ENCODE data around the gene CLDN12.
"Not testable (repeated sequence)": the region's sequence is repeated elsewhere in the genome, so short reads cannot be mapped to it uniquely, and the experiment has no call there.

CLDN12 gene

DNA sequence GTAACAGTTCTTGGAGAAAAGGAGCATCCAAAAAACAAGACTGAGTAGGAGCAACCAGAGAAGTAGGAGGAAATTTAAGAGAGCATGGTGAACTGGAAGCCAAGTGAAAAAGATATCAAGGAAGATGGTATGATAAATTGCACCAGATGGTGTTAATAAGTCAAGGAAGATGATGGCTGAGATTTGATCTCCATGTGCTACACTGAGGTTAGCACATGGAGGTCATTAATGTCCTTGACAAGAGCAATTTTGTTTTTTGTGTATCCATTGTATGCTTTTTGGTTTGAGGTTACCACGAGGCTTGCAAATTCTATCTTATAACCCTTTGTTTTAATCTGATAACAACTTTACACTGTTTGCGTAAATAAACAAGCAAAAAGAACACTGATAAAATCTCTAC lies 54.8 kb downstream of the CLDN12 start:
- Histone ChIP-seq H3K79me2 (ENCODE audit: control insufficient read depth, insufficient read depth, low read length, poor library complexity) (no peaks in the 10 kb centered on the region), H3K36me3 (ENCODE audit: control insufficient read depth in 1 of 2, insufficient read depth in 2 of 2, low read length in 2 of 2) (no peaks in the 10 kb centered on the region), H3K4ac (ENCODE audit: low read depth, low read length) (no peak overlapping the region), H4K91ac (ENCODE audit: low read depth, low read length) (no peak overlapping the region), H3K79me1 (ENCODE audit: low read length) (no peaks in the 10 kb centered on the region), H3K4me3 (ENCODE audit: low read depth, low read length) (no peak overlapping the region), H3K4me1 (ENCODE audit: control insufficient read depth in 1 of 2, insufficient read depth in 2 of 2, low read length in 2 of 2) (no peaks in the 10 kb centered on the region), H3K23ac (ENCODE audit: low read length) (no peak overlapping the region), H3K14ac (ENCODE audit: low read length) (no peak overlapping the region), H3K27ac (ENCODE audit: low read depth, low read length) (no peak overlapping the region), H4K8ac (ENCODE audit: low read depth, low read length) (no peak overlapping the region), H3K9ac (ENCODE audit: low read length) (no peak overlapping the region), H4K12ac (ENCODE audit: low read depth, low read length) (no peak overlapping the region), H3K18ac (ENCODE audit: low read length) (no peak overlapping the region), H2BK120ac (ENCODE audit: insufficient read depth, low read length, poor library complexity) (no peak overlapping the region), H2AFZ (ENCODE audit: insufficient read depth, low read length, poor library complexity) (no peak overlapping the region), H3K27me3 (ENCODE audit: insufficient read depth, low read length) (no peaks in the 10 kb centered on the region), H2AK5ac (ENCODE audit: low read length) (no peak overlapping the region), H2BK12ac (ENCODE audit: low read length) (no peak overlapping the region), H2BK5ac (ENCODE audit: low read depth, low read length, poor library complexity) (no peak overlapping the region), H3K9me3 (ENCODE audit: insufficient read depth, low read depth, low read length) (no peaks in the 10 kb centered on the region), H3K4me2 (ENCODE audit: low read length) (no peak overlapping the region)
- no CpG with 5 or more reads among the region's 2 CpGs for WGBS (ENCODE audit: extremely low coverage, insufficient coverage, insufficient read length)
- DNase-seq: no peak

DNA sequence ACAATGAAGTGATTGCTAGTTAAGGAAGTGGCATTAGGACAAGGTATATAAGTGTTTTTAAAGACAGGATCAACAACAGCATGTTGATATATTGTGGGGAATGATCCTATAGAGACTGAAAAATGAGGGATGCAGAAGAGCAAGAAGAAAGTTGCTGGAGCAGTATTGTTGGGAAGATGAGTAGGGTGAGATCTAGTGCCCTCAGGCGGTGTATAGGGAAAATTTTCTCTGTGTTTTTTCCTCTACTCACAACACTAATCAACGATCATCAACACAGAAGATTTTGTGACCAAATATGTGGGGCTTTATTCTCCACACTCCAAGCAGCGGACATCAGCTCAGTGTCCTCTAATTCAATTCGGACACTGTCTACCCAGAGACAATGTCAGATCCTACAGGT lies 56.6 kb downstream of the CLDN12 start:
- H3K4me3 ChIP-seq (ENCODE audit: low read depth, low read length): no peak overlapping the region
- H3K9ac ChIP-seq (ENCODE audit: low read length): no peak overlapping the region
- H4K91ac ChIP-seq (ENCODE audit: low read depth, low read length): no peak overlapping the region
- no peak overlapping the region for H3K18ac ChIP-seq (ENCODE audit: low read length)
- H3K4me1 ChIP-seq (ENCODE audit: control insufficient read depth in 1 of 2, insufficient read depth in 2 of 2, low read length in 2 of 2): no peaks in the 10 kb centered on the region
- no peaks in the 10 kb centered on the region for H3K79me1 ChIP-seq (ENCODE audit: low read length)
- DNase-seq: no peak
- H2AFZ ChIP-seq (ENCODE audit: insufficient read depth, low read length, poor library complexity): no peak overlapping the region
- H2AK5ac ChIP-seq (ENCODE audit: low read length): no peak overlapping the region
- WGBS (ENCODE audit: extremely low coverage, insufficient coverage, insufficient read length): no CpG with 5 or more reads among the region's 4 CpGs
- no peak overlapping the region for H2BK5ac ChIP-seq (ENCODE audit: low read depth, low read length, poor library complexity)
- H3K27me3 ChIP-seq (ENCODE audit: insufficient read depth, low read length): no peaks in the 10 kb centered on the region
- H3K79me2 ChIP-seq (ENCODE audit: control insufficient read depth, insufficient read depth, low read length, poor library complexity): no peaks in the 10 kb centered on the region
- no peak overlapping the region for H2BK12ac ChIP-seq (ENCODE audit: low read length)
- no peak overlapping the region for H4K8ac ChIP-seq (ENCODE audit: low read depth, low read length)
- no peaks in the 10 kb centered on the region for H3K36me3 ChIP-seq (ENCODE audit: control insufficient read depth in 1 of 2, insufficient read depth in 2 of 2, low read length in 2 of 2)
- no peak overlapping the region for H4K12ac ChIP-seq (ENCODE audit: low read depth, low read length)
- H3K4me2 ChIP-seq (ENCODE audit: low read length): no peak overlapping the region
- H3K4ac ChIP-seq (ENCODE audit: low read depth, low read length): no peak overlapping the region
- no peak overlapping the region for H3K27ac ChIP-seq (ENCODE audit: low read depth, low read length)
- H3K23ac ChIP-seq (ENCODE audit: low read length): no peak overlapping the region
- peaks cover 5% of the 10 kb centered on the region for H3K9me3 ChIP-seq (ENCODE audit: insufficient read depth, low read depth, low read length)
- H2BK120ac ChIP-seq (ENCODE audit: insufficient read depth, low read length, poor library complexity): no peak overlapping the region
- no peak overlapping the region for H3K14ac ChIP-seq (ENCODE audit: low read length)

DNA sequence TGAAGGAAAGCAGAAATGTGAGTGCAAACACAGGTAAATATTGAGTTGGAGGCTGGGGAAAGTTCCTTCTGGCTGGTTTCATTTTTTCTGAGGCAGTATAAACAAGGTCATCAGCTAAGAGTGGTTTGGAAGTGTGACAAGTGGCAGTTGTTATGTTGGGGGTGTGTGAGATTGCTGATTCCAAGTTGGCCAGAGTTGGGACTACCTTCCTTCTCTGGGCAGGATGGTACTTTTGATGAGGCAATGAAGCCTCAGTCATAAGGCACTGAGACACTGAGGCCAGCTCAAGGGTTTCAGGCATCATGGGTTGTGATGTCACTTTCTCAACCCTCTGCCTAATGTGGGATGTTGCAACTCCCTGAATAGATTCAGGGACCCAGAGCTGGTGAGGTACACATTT lies 58.0 kb downstream of the CLDN12 start:
- no peak for DNase-seq
- Histone ChIP-seq H3K4me1 (ENCODE audit: control insufficient read depth in 1 of 2, insufficient read depth in 2 of 2, low read length in 2 of 2) (no peaks in the 10 kb centered on the region), H3K36me3 (ENCODE audit: control insufficient read depth in 1 of 2, insufficient read depth in 2 of 2, low read length in 2 of 2) (no peaks in the 10 kb centered on the region), H2AFZ (ENCODE audit: insufficient read depth, low read length, poor library complexity) (no peak overlapping the region), H4K8ac (ENCODE audit: low read depth, low read length) (no peak overlapping the region), H3K4me3 (ENCODE audit: low read depth, low read length) (no peak overlapping the region), H3K23ac (ENCODE audit: low read length) (no peak overlapping the region), H3K4ac (ENCODE audit: low read depth, low read length) (no peak overlapping the region), H3K4me2 (ENCODE audit: low read length) (no peak overlapping the region), H3K9ac (ENCODE audit: low read length) (no peak overlapping the region), H3K79me1 (ENCODE audit: low read length) (no peaks in the 10 kb centered on the region), H3K27me3 (ENCODE audit: insufficient read depth, low read length) (no peaks in the 10 kb centered on the region), H2BK120ac (ENCODE audit: insufficient read depth, low read length, poor library complexity) (no peak overlapping the region), H3K9me3 (ENCODE audit: insufficient read depth, low read depth, low read length) (peaks cover 5% of the 10 kb centered on the region), H2AK5ac (ENCODE audit: low read length) (no peak overlapping the region), H2BK12ac (ENCODE audit: low read length) (no peak overlapping the region), H4K12ac (ENCODE audit: low read depth, low read length) (no peak overlapping the region), H3K79me2 (ENCODE audit: control insufficient read depth, insufficient read depth, low read length, poor library complexity) (no peaks in the 10 kb centered on the region), H3K14ac (ENCODE audit: low read length) (no peak overlapping the region), H2BK5ac (ENCODE audit: low read depth, low read length, poor library complexity) (no peak overlapping the region), H3K18ac (ENCODE audit: low read length) (no peak overlapping the region), H3K27ac (ENCODE audit: low read depth, low read length) (no peak overlapping the region), H4K91ac (ENCODE audit: low read depth, low read length) (no peak overlapping the region)

DNA sequence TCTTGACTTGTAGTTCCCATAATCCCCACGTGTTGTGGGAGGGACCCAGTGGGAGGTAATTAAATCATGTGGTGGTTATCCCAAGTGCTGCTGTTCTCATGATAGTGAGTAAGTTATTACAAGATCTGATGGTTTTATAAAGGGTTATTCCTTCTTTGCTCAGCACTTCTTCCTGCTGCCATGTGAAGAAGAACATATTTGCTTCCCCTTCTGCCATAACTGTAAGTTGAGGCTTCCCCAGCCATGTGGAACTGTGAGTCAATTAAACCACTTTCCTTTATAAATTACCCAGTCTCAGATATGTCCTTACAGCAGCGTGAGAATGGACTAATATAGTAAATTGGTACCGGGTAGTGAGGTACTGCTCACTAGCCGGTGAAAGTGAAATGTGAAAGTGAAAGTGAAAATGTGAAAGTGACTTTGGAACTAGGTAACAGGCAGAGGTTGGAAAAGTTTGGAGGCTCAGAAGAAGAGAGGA lies 59.9 kb downstream of the CLDN12 start:
- not testable (repeated sequence) for H3K4me2 ChIP-seq (ENCODE audit: low read length); H2BK5ac ChIP-seq (ENCODE audit: low read depth, low read length, poor library complexity); H2AFZ ChIP-seq (ENCODE audit: insufficient read depth, low read length, poor library complexity); H3K4ac ChIP-seq (ENCODE audit: low read depth, low read length); H4K91ac ChIP-seq (ENCODE audit: low read depth, low read length); H3K4me3 ChIP-seq (ENCODE audit: low read depth, low read length); H2BK12ac ChIP-seq (ENCODE audit: low read length); H3K79me1 ChIP-seq (ENCODE audit: low read length); H3K14ac ChIP-seq (ENCODE audit: low read length); H3K18ac ChIP-seq (ENCODE audit: low read length); H3K27me3 ChIP-seq (ENCODE audit: insufficient read depth, low read length); H3K79me2 ChIP-seq (ENCODE audit: control insufficient read depth, insufficient read depth, low read length, poor library complexity); H3K23ac ChIP-seq (ENCODE audit: low read length); H3K9ac ChIP-seq (ENCODE audit: low read length); H3K4me1 ChIP-seq (ENCODE audit: control insufficient read depth in 1 of 2, insufficient read depth in 2 of 2, low read length in 2 of 2); H2AK5ac ChIP-seq (ENCODE audit: low read length); H3K27ac ChIP-seq (ENCODE audit: low read depth, low read length); H2BK120ac ChIP-seq (ENCODE audit: insufficient read depth, low read length, poor library complexity); H4K12ac ChIP-seq (ENCODE audit: low read depth, low read length); H3K36me3 ChIP-seq (ENCODE audit: control insufficient read depth in 1 of 2, insufficient read depth in 2 of 2, low read length in 2 of 2); H3K9me3 ChIP-seq (ENCODE audit: insufficient read depth, low read depth, low read length); H4K8ac ChIP-seq (ENCODE audit: low read depth, low read length)
- peak in 1 of 2 donors; percentile 40 for DNase-seq
- WGBS (ENCODE audit: extremely low coverage, insufficient coverage, insufficient read length): no CpG with 5 or more reads among the region's 4 CpGs

Data from trophoblast cell (in vitro differentiated cells and primary cell).